GM19351 (cell line): Measurements from ENCODE around the gene BCAR3.
A peak's percentile ranks its signal among the peaks of the same experiment; 100 is the strongest.
"Not testable (repeated sequence)": the region's sequence is repeated elsewhere in the genome, so short reads cannot be mapped to it uniquely, and the experiment has no call there.

Source experiments
- ATAC-seq: cut with Tn5 transposase; IDR thresholded peaks from one replicate; pipeline ENCODE4 v1.9.1; 2021; ENCODE audit warnings: mild to moderate bottlenecking, moderate library complexity; ENCODE audit not compliant: unreplicated experiment

The BCAR3 gene

DNA sequence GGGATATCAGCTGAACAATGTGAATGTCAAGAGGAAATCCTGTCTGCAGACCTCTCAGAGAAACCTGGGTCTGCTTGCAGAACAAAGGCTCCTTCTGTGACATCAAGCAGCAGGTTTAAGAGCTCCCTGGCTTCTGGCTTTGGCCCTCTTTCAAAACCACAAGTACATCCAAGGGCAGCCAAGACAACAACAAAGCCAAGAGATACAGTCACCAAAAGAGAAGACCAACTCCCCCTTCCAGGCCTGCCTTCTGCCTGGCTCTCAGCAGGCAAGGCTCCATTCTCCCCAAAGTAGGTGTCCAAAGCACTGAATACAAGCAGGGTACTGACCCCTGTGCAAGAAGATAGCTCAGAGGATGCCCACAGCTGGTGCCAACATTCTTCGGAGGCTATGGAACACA, 11.5 kb downstream of the BCAR3 start:
- ATAC-seq, result no peak

DNA sequence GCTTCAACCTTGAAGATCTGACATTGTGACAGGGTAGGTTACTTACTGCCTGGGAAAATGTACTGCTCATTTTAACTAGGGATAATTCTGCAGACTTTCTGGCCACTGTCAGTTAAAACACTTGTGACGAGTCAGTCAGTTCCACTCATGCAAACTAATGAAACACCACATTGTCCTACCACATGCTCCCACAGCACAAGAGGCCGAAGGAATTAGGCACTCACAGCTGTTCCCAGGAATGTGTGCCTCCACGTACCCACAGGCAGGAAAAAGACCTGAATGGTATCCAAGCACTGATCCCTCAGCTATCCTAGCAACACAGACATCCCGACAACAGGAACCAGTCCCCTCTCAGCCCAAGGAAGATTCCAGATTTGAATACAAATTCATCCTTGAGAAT, 12.3 kb downstream of the BCAR3 start:
- ATAC-seq, result no peak

DNA sequence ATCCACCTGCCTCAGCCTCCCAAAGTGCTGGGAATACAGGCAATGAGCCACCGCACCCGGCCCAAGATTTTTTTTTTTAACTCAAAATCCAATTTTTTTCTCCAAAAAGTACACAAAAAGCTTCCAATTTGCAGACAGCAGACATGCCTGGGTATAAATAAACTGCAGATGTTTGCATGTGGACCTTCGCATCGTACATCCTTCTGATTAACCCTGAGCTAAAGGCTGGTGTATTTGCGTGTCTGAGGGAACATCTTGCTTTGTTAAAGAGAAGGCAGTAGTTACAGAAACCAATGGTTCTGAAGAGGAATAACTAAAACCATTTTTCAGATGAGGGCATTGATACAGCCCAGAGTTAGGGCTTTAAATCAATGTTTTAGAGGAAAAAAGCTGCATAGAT, 12.7 kb downstream of the BCAR3 start:
- ATAC-seq, result no peak

DNA sequence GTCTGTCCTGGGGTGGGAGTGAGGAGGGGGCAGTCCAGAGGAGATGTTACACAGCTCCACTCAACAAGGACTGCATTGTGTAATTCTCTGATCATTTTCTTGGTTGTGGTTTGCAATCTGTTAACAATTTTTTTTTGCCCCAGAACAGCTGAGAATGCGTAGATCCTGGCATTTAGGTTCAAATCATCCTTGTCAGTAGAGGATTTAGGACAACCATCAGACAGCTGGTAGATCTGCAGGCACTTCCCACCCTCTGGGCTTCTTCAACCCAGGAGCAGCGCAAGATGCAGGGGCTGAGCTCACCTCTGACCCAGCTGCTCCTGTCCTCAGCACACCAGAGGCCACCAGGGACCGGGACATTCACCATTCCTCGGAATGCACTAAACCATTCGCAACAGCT, 13.5 kb downstream of the BCAR3 start:
- ATAC-seq, result no peak

DNA sequence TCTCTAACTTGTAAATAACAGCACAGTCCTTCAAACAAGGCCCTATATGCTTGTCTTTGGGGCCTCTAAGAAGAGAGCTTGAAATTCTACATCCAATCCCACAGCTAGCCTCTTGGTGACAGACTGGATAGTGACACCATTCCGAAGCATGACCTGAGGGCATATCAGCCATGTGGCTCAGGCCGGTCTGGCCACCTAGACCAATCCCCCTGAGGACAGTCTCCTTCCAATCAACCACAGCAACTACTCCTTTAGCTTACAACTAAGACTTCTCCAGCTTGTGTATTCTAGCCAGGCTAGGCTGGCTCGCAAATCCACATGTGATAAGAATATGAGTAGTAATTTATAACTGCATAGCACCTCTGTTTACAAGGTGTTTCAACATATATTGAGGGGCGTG, 14.0 kb downstream of the BCAR3 start:
- ATAC-seq, result no peak

DNA sequence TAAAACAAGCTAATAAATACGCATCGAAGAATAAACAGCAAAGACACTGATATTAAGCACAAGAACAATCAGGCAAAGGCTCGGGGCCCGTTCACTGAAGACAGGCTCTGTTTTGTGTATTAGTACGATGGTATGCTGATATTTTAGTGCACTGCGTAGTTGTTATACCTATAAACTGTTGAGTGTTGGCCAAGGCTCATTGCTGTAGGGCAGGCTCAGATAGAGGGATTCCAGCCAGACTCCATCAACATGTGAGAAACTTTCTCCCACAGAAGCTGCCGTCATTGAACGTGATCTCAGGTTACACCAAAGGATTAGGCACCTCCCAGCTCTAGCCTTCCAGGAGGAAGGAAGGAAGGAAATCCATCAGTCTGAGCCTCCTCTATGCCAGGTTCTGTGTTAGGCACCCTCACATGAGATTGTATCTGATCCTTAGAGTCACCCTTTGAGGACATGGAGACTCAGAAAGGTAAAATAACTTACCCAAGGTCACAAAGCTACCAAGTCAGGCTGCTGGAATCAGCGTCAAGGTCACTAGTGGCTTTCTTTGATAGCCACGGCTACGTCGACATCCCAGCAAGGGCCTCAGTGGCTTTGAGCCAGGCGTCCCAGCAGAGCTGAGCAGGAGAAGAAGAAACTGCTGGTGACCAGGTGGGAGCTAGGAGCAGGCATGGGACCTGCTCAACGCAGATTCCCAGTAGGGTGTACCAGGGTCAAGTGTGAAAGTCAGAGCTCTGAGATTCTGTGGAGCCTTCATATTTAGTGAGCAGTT, 14.8 kb downstream of the BCAR3 start:
- ATAC-seq, result no peak

DNA sequence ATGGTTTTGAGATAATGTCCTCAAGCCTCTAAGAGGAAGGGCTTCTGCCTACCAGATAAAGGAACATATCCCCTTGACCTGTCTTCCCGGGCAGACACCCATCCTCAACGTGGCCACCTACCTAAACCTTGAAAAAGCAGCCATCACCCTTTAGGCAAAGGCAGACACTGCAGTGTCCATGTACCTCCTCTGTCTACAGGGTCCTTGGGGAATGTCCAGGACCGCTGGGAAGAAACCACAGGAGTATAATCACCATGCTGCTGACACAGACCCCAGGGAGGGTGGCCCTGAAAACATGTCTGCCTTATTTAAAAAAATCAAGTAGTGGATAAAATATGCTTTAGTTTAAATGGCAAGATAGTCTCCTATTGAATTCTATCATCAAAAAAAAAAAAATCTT, 16.6 kb downstream of the BCAR3 start:
- no peak for ATAC-seq

DNA sequence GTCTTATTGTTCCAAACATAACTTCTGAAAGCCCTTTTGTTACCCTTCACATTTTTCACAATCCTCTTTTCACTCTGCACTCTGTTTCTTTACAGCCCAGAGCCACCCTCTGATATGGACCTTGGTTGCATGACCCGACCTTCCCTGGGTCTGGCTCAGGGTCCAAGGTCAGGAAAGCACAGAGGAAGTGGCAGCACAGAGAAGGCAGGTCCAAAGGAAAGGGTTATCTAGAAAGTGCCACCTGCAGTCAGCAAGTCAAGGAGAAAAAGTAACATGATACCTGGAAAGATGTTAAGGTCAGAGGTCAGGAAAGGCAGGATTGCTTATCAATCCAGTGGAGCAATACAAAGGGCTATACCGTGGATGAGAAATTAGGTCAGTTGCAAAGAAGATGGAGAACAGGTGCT, 18.4 kb downstream of the BCAR3 start:
- no peak for ATAC-seq

DNA sequence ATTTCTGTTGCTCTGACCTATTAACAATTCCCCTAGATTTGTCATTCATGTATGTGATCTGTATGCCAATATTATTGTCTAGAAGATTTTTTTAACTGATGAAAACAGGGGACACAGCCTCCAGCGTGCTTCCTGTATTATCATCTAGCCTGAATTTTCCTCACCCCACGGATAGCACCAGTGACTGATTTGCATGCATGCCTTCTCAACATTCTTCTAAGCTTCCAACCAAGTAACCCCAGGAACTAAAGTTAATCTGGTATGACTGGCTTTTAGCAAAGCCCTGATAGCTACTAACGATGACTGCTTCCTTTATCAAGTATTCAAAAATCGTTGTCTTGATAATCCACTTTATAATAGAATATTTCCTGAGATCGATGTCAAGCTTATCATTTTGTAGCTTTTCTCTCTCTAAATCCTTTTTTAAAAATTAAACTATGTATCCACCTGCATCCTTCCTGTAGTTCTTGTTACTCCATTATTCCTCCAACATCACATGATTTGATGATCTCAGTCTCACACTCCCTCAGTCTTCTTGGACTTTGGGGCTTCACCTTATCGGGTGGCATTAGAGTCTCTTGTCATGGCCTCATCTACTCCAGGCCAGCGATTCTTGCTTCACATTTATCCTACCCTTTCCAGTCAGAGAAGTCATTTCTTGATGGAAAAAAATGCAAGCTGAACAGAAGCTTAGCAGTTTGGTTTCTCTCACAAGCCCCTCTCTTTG, 19.0 kb downstream of the BCAR3 start:
- ATAC-seq, result no peak

DNA sequence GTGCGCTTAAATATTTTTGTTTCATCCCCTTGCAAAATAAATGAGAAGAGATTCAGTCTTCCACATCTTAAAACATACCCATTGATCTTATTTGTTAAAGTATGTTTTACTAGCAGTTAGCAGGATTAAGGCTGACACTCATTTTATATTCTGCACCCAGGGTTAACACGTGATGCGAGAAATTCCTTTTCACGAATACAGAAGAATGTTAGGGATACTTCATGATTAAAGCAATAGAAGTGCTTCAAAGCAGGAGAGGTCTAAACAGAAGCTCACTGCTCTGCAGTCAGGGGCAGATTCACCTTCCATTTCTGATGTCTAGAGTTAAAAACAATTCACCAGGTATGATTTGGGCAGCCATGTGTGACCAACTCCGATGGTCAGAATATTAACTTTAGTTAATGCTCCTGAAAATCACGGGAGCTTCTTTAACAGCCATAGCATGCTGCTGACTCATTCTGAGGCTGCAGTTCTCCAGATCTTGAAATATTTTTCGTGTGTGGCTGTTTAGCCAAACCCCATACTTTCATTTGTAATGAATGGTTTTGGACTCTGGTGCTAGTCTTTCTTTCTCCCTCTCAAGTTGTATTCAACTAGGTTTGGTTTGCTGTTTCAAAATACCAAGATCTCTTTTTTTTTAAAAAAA, 19.7 kb downstream of the BCAR3 start:
- ATAC-seq, result peak; percentile 63

DNA sequence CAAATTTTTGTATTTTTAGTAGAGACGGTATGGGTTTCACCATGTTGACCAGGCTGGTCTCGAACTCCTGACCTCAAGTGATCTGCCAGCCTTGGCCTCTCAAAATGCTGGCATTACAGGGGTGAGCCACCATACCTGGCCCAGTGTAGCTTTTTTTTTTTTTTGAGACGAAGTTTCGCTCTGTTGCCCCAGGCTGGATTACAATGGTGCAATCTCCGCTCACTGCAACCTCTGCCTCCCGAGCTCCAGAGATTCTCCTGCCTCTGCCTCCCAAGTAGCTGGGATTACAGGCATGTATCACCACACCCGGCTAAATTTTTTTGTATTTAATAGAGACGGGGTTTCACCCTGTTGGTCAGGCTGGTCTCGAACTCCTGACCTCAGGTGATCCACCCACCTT, 20.3 kb downstream of the BCAR3 start:
- ATAC-seq, result not testable (repeated sequence)

DNA sequence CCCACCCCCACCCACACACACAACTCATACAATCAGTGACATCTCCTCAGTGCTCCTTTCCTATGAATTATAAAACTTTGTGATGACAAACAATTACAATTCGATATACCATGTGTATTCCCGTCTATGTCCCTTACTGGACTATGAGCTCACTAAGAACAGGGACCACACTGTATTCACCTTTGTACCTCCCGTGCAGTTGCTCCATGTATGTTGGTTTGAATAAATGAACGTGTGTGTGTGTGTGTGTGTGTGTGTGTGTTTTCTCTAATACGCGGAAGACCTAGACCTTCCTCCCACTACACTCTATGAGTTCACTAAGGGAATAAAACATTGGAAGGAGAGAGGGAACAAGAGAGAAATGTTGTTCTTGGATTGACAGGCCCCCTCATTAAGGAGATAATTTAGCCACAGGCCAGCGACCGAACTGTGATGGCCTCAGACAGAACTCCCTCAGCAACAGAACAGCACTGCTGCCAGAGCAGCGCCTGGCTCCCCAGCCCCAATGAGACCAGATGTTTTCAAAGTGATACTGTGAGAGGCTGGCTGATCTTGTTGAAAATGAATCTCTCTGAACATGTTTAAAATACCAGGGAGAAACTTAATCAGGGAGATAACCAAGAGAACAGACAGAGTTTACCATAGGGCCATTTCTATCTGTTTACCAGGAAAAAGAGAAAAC, 21.7 kb downstream of the BCAR3 start:
- no peak for ATAC-seq

DNA sequence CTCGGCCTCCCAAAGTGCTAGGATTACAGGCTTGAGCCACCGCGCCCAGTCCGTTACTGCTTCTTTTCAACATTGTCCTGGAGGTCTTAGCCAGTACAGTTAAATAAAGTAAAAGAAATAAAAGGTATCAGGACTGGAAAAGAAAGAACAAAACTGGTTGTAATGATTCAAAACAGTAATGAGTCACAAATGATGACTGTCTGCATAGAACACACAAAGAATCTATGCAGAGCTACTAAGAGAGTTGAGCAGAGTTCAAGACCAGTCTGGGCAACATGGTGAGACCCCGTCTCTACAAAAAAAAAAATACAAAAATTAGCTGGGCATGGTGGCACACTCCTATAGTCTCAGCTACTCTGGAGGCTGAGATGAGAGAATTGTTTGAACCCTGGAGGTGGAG, 23.4 kb downstream of the BCAR3 start:
- no peak for ATAC-seq

DNA sequence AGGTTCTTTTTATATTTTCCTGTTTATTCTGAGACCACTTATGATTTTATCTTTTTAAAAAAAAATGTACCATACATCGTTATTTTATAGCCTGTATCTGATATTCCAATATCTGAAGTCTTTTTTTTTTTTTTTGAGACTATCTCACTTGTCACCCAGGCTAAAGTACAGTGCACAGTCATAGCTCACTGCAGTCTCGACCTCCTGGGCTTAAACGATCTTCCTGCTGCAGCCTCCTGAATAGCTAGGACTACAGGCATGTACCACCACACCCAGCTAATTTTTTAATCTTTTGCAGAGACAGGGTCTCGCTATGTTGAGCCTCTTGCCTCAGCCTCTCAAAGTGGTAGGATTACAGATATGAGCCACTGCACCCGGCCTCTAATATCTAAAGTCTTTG, 25.1 kb downstream of the BCAR3 start:
- no peak for ATAC-seq

DNA sequence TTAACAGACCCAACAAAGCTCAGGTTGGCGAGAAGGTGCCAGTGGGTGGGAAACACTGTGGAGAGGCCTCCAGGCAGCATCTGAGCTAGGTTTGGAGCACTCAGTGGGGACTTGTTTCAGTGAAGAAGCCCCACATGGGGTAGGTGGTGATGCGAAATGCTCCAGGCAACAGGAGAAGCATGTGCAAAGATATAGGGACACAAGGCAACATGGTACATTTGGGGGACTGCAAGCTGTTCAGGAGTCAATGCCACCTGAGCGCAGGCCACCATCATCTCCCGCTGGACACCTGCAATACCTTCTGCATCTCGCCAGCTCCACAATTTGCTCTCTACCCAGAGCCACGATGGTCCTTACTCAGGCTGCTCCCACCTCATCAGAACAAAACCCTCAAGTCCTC, 28.0 kb downstream of the BCAR3 start:
- no peak for ATAC-seq

DNA sequence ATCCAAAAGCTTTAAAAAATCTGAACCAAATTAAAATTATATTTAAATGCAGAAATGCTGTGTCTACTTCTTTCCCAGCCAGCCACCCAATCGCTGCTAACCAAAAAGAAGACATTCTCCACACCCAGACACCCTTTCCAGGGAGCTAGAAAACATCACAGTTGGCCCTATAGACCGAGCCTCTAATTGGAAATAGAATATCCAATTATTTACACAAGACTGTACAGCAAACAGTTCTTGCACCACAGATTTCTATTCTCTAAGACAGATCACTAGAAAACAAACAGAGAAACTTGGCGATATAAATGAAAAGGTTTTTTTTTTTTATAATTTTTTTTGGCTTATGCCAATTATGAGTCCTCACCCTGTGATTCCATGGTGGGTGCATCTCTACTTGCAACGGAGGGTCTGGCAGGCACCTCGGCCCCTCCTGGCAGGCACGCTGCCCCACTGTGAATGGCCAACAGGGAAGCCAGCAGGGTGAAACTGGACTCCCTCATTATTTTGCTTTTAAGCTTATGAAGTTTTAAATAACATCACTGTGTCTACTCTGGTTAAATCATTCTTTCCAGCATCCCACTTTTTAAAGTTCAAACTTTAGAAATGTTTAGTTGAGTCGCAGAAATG, 29.2 kb downstream of the BCAR3 start:
- no peak for ATAC-seq

DNA sequence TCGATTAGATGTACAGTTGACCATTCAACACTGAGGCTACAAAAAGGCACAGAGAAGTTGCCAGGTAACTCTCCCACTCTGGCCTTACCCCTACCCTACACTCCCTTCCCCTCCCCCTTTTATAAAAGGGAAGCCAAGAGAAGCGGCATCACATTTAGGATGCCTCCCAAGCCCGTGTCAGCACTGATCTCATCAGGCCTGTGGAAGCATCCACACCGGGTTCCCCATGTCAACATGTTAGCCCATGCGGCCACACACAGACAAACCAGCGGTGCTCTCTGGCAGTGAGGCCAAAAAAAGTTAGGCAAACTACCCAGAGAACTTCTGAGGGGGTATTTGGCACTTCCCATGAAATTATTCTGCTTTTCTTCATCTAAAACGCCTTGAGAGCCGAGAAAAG, 29.9 kb downstream of the BCAR3 start:
- no peak for ATAC-seq

DNA sequence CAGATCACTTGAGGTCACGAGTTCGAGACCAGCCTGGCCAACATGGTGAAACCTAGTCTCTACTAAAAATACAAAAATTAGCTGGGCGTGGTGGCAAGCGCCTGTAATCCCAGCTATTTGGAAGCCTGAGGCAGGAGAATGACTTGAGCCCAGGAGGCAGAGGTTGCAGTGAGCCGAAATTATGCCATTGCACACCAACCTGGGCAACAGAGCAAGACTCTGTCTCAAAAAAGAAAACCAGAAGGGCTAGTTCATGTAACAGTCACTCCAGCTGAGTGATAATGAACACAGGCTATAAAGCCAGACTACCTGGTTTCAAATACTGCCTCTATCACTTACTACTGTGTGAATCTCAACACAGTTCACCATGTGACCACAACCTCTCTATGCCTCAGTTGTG, 31.5 kb downstream of the BCAR3 start:
- not testable (repeated sequence) for ATAC-seq

DNA sequence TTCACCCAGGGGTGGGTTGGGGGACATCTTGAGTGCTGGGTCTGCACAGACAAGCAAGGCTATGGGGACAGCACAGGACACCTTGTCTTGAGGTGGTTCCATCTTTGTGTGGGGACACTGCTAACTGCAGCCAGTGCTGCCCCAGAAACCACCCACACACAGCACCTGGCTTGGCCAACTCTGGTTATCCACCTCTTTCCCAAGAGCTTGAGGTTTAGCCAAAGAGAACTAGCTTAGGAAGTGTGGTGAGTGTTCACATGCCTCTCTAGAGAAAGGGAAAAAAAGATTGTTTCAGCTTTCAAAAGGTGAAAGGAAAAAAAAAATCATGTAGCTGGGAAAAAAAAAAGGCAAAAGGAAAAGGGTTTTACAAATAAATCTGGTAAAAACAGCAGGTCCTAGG, 32.4 kb downstream of the BCAR3 start:
- no peak for ATAC-seq

DNA sequence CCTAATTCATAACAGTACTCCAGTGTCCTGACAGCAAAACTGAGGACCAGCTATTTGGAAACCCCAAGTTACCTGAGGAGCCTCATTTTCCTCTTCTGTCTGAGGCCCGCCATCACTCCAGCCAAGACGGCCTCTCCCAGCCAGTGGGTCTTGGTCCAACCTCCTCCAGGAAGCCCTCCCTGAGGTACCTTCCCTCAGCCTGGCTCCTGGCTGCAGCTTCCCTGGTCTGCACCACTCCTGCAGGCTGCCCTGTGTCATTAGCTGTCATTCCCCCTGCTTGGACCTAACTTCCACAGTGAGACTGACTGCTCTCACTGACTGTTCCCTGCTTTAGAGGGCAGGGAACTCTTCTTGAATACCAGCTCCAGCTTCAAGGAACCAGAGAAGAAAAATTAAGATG, 33.0 kb downstream of the BCAR3 start:
- ATAC-seq, result no peak

DNA sequence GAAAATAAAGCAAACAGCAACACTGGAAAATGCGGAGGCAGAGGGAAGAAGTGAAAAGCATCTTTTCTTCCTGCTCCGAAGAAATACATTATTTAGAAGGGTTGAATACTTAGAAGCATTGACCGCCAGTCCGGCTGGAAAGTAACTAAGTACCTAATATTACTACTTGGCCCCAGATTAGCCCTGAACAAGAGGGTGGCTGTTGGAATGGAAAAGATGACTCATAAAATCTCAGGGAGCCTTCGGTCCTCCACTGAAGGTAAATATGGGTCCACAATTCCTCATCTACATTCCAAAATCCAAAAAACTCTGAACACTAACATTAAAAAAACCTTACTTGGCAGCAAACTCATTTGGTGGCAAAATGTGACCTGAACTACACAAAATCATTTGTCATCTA, 40.1 kb downstream of the BCAR3 start:
- no peak for ATAC-seq
